Gastroesophageal sphincter (tissue), 4 donors: ENCODE results near the gene MOB3B. TPM values are rescaled to one million over a fixed set of nuclear protein-coding genes. Genes with fewer than 3 reads are reported as not detected.
"Not testable (repeated sequence)": the region's sequence is repeated elsewhere in the genome, so short reads cannot be mapped to it uniquely, and the experiment has no call there.

Experiments
- ATAC-seq: fragments of 150-250 bp; one replicate; pipeline ENCODE4 v1.9.1; 2016; ENCODE audit warnings: mild to moderate bottlenecking, moderate library complexity
- H3K27ac ChIP-seq, 4 donors: fragments of 200-600 bp; sonication (generic) in 3 of 4; 1 replicate in 3 of 4; 2 replicates in 1 of 4; pipeline ENCODE4 v1.5.1; 2016 to 2019
- H3K27me3 ChIP-seq: fragments of 200-600 bp; sonication (generic); one replicate; pipeline ENCODE4 v1.5.1; 2019
- H3K36me3 ChIP-seq, 2 donors: fragments of 200-600 bp; sonication (generic); one replicate each; pipeline ENCODE4 v1.5.1; 2019; ENCODE audit warnings: control low read depth in 1 of 2
- H3K4me1 ChIP-seq, 3 donors: fragments of 200-600 bp; sonication (generic); 1 replicate in 2 of 3; 2 replicates in 1 of 3; pipeline ENCODE4 v1.5.1; 2016 to 2019; ENCODE audit warnings: control low read depth in 2 of 3
- H3K4me3 ChIP-seq, 2 donors: fragments of 200-600 bp; sonication (generic); one replicate each; pipeline ENCODE4 v1.5.1; 2019; ENCODE audit warnings: mild to moderate bottlenecking in 1 of 2, moderate library complexity in 1 of 2
- H3K9me3 ChIP-seq, 3 donors: fragments of 200-600 bp; sonication (generic); one replicate each; pipeline ENCODE4 v1.5.1; 2017 to 2019; ENCODE audit warnings: control low read depth in 2 of 3
- EP300 ChIP-seq: sonication (generic); formaldehyde crosslinking; IDR thresholded peaks from one replicate; pipeline ENCODE4 v1.6.1; 2017; ENCODE audit warnings: antibody characterized with exemption, mild to moderate bottlenecking
- POLR2A ChIP-seq, 2 donors: fragments of 450-650 bp; IDR thresholded peaks; one replicate each; pipeline ENCODE4 v1.6.1; 2017; ENCODE audit warnings: antibody characterized with exemption in 2 of 2, mild to moderate bottlenecking in 2 of 2, moderate library complexity in 1 of 2
- POLR2AphosphoS5 ChIP-seq: sonication (generic); formaldehyde crosslinking; IDR thresholded peaks from one replicate; pipeline ENCODE4 v1.6.1; 2017; ENCODE audit warnings: antibody characterized with exemption
- WGBS, 2 donors: methylation state at CpG; one replicate each; pipeline ENCODE4 v1.1.5; 2018; ENCODE audit warnings: low coverage in 1 of 2; 5-methylcytosine and 5-hydroxymethylcytosine counted together
- total RNA-seq, 4 donors: library from RNA; depleted of rRNA; stranded (reverse); fragments of >200 nt; gene quantifications; one replicate each; pipeline ENCODE4 v1.1.0, GENCODE V29; 2016
- TF ChIP-seq, protein P1 (sequence below), 4 experiments: fragments of 200-600 bp in 2 of 4; fragments of 450-650 bp in 2 of 4; sonication (generic) in 1 of 4; IDR thresholded peaks; one replicate each; pipeline ENCODE4 v1.5.1; 2017 to 2019; ENCODE audit warnings: antibody characterized with exemption in 4 of 4, mild to moderate bottlenecking in 2 of 4, moderate library complexity in 2 of 4

The MOB3B gene
- total RNA-seq, 4 donors from 2014 or later, result 10.2 to 12.4 (median 11.6) TPM

- ATAC-seq, result no peak
- H3K27ac ChIP-seq, result no peak overlapping the region
- H3K4me1 ChIP-seq, result no peaks in the 10 kb centered on the region
- 57 to 88% methylated on average over 1 to 2 of the region's 2 CpGs for WGBS, 2 donors
- no peaks in the 10 kb centered on the region for H3K27me3 ChIP-seq
- no peaks in the 10 kb centered on the region for H3K9me3 ChIP-seq
- no peak for TF ChIP-seq POLR2A (IDR thresholded peaks at IDR 0.05)
- no peak for TF ChIP-seq POLR2AphosphoS5
- TF ChIP-seq, protein P1, sequence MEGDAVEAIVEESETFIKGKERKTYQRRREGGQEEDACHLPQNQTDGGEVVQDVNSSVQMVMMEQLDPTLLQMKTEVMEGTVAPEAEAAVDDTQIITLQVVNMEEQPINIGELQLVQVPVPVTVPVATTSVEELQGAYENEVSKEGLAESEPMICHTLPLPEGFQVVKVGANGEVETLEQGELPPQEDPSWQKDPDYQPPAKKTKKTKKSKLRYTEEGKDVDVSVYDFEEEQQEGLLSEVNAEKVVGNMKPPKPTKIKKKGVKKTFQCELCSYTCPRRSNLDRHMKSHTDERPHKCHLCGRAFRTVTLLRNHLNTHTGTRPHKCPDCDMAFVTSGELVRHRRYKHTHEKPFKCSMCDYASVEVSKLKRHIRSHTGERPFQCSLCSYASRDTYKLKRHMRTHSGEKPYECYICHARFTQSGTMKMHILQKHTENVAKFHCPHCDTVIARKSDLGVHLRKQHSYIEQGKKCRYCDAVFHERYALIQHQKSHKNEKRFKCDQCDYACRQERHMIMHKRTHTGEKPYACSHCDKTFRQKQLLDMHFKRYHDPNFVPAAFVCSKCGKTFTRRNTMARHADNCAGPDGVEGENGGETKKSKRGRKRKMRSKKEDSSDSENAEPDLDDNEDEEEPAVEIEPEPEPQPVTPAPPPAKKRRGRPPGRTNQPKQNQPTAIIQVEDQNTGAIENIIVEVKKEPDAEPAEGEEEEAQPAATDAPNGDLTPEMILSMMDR (IDR thresholded peaks at IDR 0.05), result no peak
- TF ChIP-seq EP300, result no peak
- H3K36me3 ChIP-seq, result no peaks in the 10 kb centered on the region
- H3K4me3 ChIP-seq, result no peak overlapping the region
These were observed 108.0 kb downstream of the MOB3B start for GRCh38 chr9:27421577-27421976.

DNA sequence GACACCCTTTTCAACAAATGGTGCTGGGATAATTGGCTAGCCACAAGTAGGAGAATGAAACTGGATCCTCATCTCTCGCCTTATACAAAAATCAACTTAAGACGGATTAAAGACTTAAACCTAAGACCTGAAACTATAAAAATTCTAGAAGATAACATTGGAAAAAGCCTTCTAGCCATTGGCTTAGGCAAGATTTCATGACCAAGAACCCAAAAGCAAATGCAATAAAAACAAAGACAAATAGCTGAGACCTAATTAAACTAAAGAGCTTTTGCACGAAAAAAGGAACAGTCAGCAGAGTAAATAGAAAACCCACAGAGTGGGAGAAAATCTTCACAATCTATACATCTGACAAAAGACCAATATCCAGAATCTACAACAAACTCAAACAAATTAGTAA is 110.1 kb downstream of the MOB3B start:
- not testable (repeated sequence) for H3K4me3 ChIP-seq, H3K36me3 ChIP-seq, ATAC-seq

DNA sequence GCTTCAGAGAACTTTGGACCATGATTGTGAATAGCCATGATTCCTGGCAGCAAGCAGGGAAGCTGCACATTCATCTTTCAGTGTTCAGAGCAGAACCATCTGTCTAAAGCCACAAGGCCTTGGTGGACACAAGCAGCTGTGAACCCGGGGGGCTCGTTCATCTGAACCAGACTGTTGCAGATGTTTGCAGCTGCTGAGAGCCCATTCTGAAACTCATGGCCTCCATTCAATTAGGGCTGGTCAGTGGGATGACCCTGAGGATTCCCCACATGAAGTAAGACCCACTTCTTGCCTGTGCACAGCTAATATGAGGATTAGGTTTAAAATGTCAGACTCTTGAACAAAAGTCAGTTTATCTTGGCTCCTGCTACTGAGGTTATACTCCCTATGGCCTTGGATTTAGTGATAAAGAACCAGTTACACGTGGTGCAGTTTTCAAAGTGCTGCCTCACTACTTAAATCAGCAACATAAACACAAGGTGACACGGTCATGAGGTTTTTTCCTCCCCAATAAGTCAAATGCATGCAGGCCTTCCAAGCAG is 115.3 kb downstream of the MOB3B start:
- H3K4me1 ChIP-seq, result peaks cover 0 to 18% (median 10%) of the 10 kb centered on the region in 3 donors
- no peaks in the 10 kb centered on the region for H3K27me3 ChIP-seq
- H3K27ac ChIP-seq, result peak overlapping the region in 3 of 4 donors; percentile 56 to 74 (median 61)
- 44 to 70% methylated on average over 2 to 4 of the region's 4 CpGs for WGBS, 2 donors
- ATAC-seq, result no peak
- no peaks in the 10 kb centered on the region for H3K36me3 ChIP-seq
- H3K4me3 ChIP-seq, result peak overlapping the region in 1 of 2 donors; percentile 27
- H3K9me3 ChIP-seq, result no peaks in the 10 kb centered on the region
- no peak for TF ChIP-seq EP300
- TF ChIP-seq POLR2AphosphoS5, result no peak
- TF ChIP-seq POLR2A (IDR thresholded peaks at IDR 0.05), result no peak
- TF ChIP-seq, protein P1 (IDR thresholded peaks at IDR 0.05), result no peak

More for the DNA sequence above, 110.1 kb downstream of the MOB3B start:
- not testable (repeated sequence) for H3K4me1 ChIP-seq, H3K27ac ChIP-seq, H3K27me3 ChIP-seq, H3K9me3 ChIP-seq
- WGBS, 2 donors, result 91 to 100% methylated on average over 3 of the region's 3 CpGs

- H3K36me3 ChIP-seq, result no peaks in the 10 kb centered on the region
- TF ChIP-seq EP300 (no peak), POLR2A (IDR thresholded peaks at IDR 0.05) (no peak), POLR2AphosphoS5 (peak; percentile 22)
- TF ChIP-seq, protein P1 (IDR thresholded peaks at IDR 0.05), result no peak
- WGBS, 2 donors, result 49 to 64% methylated on average over 4 to 6 of the region's 6 CpGs
- H3K27me3 ChIP-seq, result no peaks in the 10 kb centered on the region
- peak; percentile 62 for ATAC-seq
- H3K4me1 ChIP-seq, result peaks cover 0 to 18% (median 10%) of the 10 kb centered on the region in 3 donors
- peak overlapping the region; percentile 13 to 27 for H3K4me3 ChIP-seq
- no peaks in the 10 kb centered on the region for H3K9me3 ChIP-seq
- peak overlapping the region in 3 of 4 donors; percentile 56 to 74 (median 61) for H3K27ac ChIP-seq
These were observed 115.9 kb downstream of the MOB3B start for GRCh38 chr9:27413511-27414219.

- TF ChIP-seq, protein P1 (IDR thresholded peaks at IDR 0.05), result no peak
- TF ChIP-seq POLR2A (IDR thresholded peaks at IDR 0.05), result no peak
- TF ChIP-seq EP300, result no peak
- no peak for TF ChIP-seq POLR2AphosphoS5
- Histone ChIP-seq H3K36me3 (no peaks in the 10 kb centered on the region), H3K27me3 (no peaks in the 10 kb centered on the region), H3K4me3 (peak overlapping the region; percentile 13 to 27), H3K9me3 (no peaks in the 10 kb centered on the region), H3K27ac (peak overlapping the region in 3 of 4 donors; percentile 56 to 61 (median 57)), H3K4me1 (peaks cover 0 to 23% (median 10%) of the 10 kb centered on the region in 3 donors)
- WGBS, 2 donors, result 27 to 51% methylated on average over 2 of the region's 2 CpGs
- ATAC-seq, result no peak
These were observed 116.7 kb downstream of the MOB3B start for GRCh38 chr9:27412963-27413362.
